ENCODE data around the gene TYW1. TPM values are rescaled to one million over a fixed set of nuclear protein-coding genes. Genes with fewer than 3 reads are reported as not detected.

The TYW1 gene
- total RNA-seq, 1 experiment from 2014 or later = 16.8 TPM

DNA sequence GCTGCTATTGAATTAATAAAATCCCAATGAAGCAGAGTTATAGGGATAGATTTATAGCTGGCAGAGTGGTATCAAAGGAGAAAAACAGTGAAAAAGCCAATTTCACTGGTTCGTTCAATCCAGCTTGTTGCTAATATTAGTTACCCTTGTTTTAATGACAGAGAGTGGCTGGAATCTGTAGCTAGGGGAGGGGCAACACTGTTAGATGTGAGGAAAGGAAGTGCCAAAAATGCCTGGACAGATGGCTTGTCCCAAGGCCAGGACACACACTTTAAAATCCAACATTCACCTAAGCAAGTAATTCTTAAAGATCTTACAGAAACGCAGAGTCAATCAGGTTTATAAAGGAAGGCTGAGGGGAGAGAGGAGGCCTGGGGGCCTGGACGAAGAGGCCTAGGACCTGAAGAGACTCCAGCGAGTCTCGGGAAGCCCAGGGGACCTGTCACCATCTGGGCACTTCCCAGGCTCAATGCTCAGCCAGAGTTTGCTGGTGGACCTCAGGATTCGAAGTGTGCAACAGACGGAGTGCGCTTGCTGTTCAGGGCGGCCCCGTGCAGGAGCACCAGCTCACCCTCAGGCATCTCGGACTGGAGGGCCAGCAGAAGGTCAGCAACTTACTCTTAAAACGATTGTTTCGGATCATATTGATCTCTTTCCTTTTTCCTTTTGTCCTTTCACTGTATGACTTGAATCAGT, 38.9 kb upstream of the TYW1 start:
- Histone ChIP-seq H3K36me3 (ENCODE audit: insufficient read depth, low read length, poor library complexity, severe bottlenecking) (peaks cover 45% of the 10 kb centered on the region), H3K9me3 (ENCODE audit: low read depth, low read length, poor library complexity, severe bottlenecking) (no peaks in the 10 kb centered on the region), H3K27me3 (replicated peaks; ENCODE audit: insufficient read depth, low read depth, low read length, poor library complexity) (no peaks in the 10 kb centered on the region), H3K4me1 (ENCODE audit: insufficient read depth, low read length, poor library complexity, severe bottlenecking) (no peaks in the 10 kb centered on the region), H3K27ac (ENCODE audit: low read depth, low read length, poor library complexity, severe bottlenecking) (no peak overlapping the region), H3K4me3 (ENCODE audit: low read depth, low read length, poor library complexity, severe bottlenecking) (no peak overlapping the region)
- no TSS peak for BruUV-seq (replicated peaks)
- ChIA-PET POLR2A (ENCODE audit: low non-redundant PET) (interaction anchor here (0.6 kb wide), 1 partner anchor 770 kb away, joined by 3 read pairs; no protein-coding TSS in a partner anchor), CTCF (no interaction called here)
- intact Hi-C loops (cut with micrococcal nuclease; ENCODE audit: unreplicated experiment) = no loop called here
- no peak for DNase-seq (ENCODE audit: low spot score)
- TF ChIP-seq CTCF (conservative IDR thresholded peaks at IDR 0.05; ENCODE audit: low read depth, low read length) (no peak), EZH2 (IDR thresholded peaks at IDR 0.05; ENCODE audit: borderline replicate concordance, low read depth, low read length, poor library complexity, severe bottlenecking) (no peak)

DNA sequence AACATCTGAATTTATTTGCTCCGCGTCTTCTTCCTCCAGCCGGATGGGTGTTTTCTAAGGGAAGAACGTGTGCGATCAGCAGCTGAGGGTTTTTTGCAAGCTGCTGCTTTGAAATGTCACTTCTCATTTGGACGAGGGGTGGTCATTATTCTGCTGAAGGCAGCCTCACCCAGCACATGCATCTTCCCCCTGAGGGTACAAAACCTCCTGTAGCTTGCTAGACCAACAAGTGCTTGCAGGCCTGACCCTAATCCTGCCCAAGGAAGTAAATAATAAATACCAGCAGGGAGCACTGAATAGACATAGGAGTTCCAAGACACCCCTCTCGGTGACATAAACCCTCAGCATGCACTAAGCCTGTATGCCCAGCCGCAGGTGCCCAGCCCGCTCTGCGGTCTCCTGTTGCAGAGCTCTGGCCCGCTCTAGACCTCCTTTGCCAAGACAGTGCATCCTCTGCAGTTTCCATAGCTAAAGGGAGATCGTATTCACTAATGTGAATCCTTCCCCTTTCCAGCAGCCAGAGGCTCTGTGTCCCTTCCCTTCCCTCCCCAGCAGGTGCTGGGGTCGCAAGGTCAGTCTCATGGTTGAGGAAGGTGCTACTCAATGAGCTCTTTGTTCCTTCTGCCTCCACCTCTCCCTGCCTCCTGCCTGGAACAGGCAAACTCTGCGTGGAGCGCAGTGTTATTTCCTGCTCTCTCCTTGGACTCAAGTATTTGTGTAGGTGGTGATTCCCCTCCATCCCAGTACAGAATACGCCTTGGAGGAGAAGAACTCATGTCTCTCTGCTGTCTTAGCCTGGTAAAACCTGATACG, 37.9 kb upstream of the TYW1 start:
- ChIA-PET CTCF (interaction anchor here (0.6 kb wide), 1 partner anchor 35 kb away, joined by 20 read pairs; no protein-coding TSS in a partner anchor), POLR2A (ENCODE audit: low non-redundant PET) (no interaction called here)

DNA sequence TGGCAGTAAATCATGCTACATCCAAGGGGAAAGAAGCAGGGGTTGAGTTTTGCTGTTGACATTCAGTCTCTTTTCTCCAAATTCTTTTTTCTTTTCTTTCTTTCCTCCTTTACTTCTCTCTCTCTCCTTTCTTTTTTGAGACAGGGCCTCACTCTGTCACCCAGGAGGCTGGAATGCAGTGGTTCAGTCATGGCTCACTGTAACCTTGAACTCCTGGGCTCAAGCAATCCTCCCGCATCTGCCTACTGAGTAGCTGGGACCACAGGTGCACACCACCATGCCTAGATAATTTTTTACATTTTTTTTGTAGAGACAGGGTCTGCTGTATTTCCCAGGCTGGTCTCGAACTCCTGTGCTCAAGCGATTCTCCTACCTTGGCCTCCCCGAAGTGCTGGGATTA, 36.4 kb upstream of the TYW1 start:
- Histone ChIP-seq H3K27ac (ENCODE audit: low read depth, low read length, poor library complexity, severe bottlenecking) (no peak overlapping the region), H3K36me3 (ENCODE audit: insufficient read depth, low read length, poor library complexity, severe bottlenecking) (peaks cover 35% of the 10 kb centered on the region), H3K4me3 (ENCODE audit: low read depth, low read length, poor library complexity, severe bottlenecking) (no peak overlapping the region), H3K27me3 (replicated peaks; ENCODE audit: insufficient read depth, low read depth, low read length, poor library complexity) (no peaks in the 10 kb centered on the region), H3K9me3 (ENCODE audit: low read depth, low read length, poor library complexity, severe bottlenecking) (no peaks in the 10 kb centered on the region), H3K4me1 (ENCODE audit: insufficient read depth, low read length, poor library complexity, severe bottlenecking) (no peaks in the 10 kb centered on the region)
- BruUV-seq (replicated peaks) = no TSS peak
- intact Hi-C loops (cut with micrococcal nuclease; ENCODE audit: unreplicated experiment) = no loop called here
- TF ChIP-seq EZH2 (IDR thresholded peaks at IDR 0.05; ENCODE audit: borderline replicate concordance, low read depth, low read length, poor library complexity, severe bottlenecking) = no peak
- TF ChIP-seq CTCF (conservative IDR thresholded peaks at IDR 0.05; ENCODE audit: low read depth, low read length) = no peak
- POLR2A ChIA-PET (ENCODE audit: low non-redundant PET) = no interaction called here
- CTCF ChIA-PET = no interaction called here
- DNase-seq (ENCODE audit: low spot score) = no peak

More for the DNA sequence above, 37.9 kb upstream of the TYW1 start:
- H3K27ac ChIP-seq (ENCODE audit: low read depth, low read length, poor library complexity, severe bottlenecking) = no peak overlapping the region
- BruUV-seq (replicated peaks) = no TSS peak
- peaks cover 45% of the 10 kb centered on the region for H3K36me3 ChIP-seq (ENCODE audit: insufficient read depth, low read length, poor library complexity, severe bottlenecking)
- no peak overlapping the region for H3K4me3 ChIP-seq (ENCODE audit: low read depth, low read length, poor library complexity, severe bottlenecking)
- TF ChIP-seq CTCF (conservative IDR thresholded peaks at IDR 0.05; ENCODE audit: low read depth, low read length) (no peak), EZH2 (IDR thresholded peaks at IDR 0.05; ENCODE audit: borderline replicate concordance, low read depth, low read length, poor library complexity, severe bottlenecking) (no peak)
- DNase-seq (ENCODE audit: low spot score) = no peak
- no peaks in the 10 kb centered on the region for H3K9me3 ChIP-seq (ENCODE audit: low read depth, low read length, poor library complexity, severe bottlenecking)
- intact Hi-C loops (cut with micrococcal nuclease; ENCODE audit: unreplicated experiment) = no loop called here
- no peaks in the 10 kb centered on the region for H3K27me3 ChIP-seq (replicated peaks; ENCODE audit: insufficient read depth, low read depth, low read length, poor library complexity)
- no peaks in the 10 kb centered on the region for H3K4me1 ChIP-seq (ENCODE audit: insufficient read depth, low read length, poor library complexity, severe bottlenecking)
